H1 (cell line): ENCODE measurements around the gene ZNF518B. TPM values are rescaled to one million over a fixed set of nuclear protein-coding genes. Genes with fewer than 3 reads are reported as not detected.

Source experiments
- CTCF ChIA-PET: fragments of 300-600 bp; sonication (Branson Sonifier 250); formaldehyde crosslinking; loops from one replicate; lab custom pipeline; 2021; ENCODE audit not compliant: partially characterized antibody; lab: Charles Lee
- POLR2A ChIA-PET: fragments of 300-600 bp; sonication (Branson Sonifier 250); formaldehyde crosslinking; loops from one replicate; lab custom pipeline; 2021; ENCODE audit warnings: inconsistent platforms; ENCODE audit not compliant: partially characterized antibody; lab: Charles Lee
- DNase-seq, 2 experiments: peaks; one replicate each; pipeline versions ENCODE4 v3.0.0 to v3.0.0-alpha.2; 2010 to 2022; ENCODE audit warnings: low spot score in 2 of 2, low read depth in 1 of 2, mixed read lengths in 1 of 2
- FAIRE-seq: peaks from 2 replicates; lab custom pipeline; 2011; peaks lifted over from hg19 to GRCh38; lab: Jason Lieb, UNC
- H2AFZ ChIP-seq: 2 replicates; pipeline ENCODE4 v1.8.1; 2012; ENCODE audit warnings: low read length, inconsistent platforms
- H2AK5ac ChIP-seq: 2 replicates; pipeline ENCODE4 v1.6.1; 2013; ENCODE audit warnings: low read depth, low read length
- H2BK120ac ChIP-seq: replicated peaks from 2 replicates; pipeline ENCODE3; 2013; ENCODE audit warnings: low read depth, low read length, inconsistent platforms
- H2BK12ac ChIP-seq: 2 replicates; pipeline ENCODE4 v1.6.1; 2013; ENCODE audit warnings: low read depth, low read length
- H2BK15ac ChIP-seq: 2 replicates; pipeline ENCODE4 v1.6.1; 2013; ENCODE audit warnings: low read length
- H2BK20ac ChIP-seq: 2 replicates; pipeline ENCODE4 v1.6.1; 2013; ENCODE audit warnings: low read length
- H2BK5ac ChIP-seq: 2 replicates; pipeline ENCODE4 v1.6.1; 2013; ENCODE audit warnings: low read depth, low read length
- H3K14ac ChIP-seq: 2 replicates; pipeline ENCODE4 v1.6.1; 2013; ENCODE audit warnings: inconsistent platforms; ENCODE audit not compliant: insufficient read length
- H3K18ac ChIP-seq: 2 replicates; pipeline ENCODE4 v1.6.1; 2013; ENCODE audit warnings: low read length; ENCODE audit errors: extremely low read depth
- H3K23ac ChIP-seq: 2 replicates; pipeline ENCODE4 v1.6.1; 2013; ENCODE audit warnings: inconsistent platforms; ENCODE audit not compliant: insufficient read length
- H3K23me2 ChIP-seq: 2 replicates; pipeline ENCODE4 v1.6.1; 2013; ENCODE audit warnings: low read depth, low read length
- H3K27ac ChIP-seq: 2 replicates; pipeline ENCODE4 v1.6.1; 2011; ENCODE audit warnings: low read depth, low read length, inconsistent platforms
- H3K27me3 ChIP-seq, 4 experiments: replicated peaks in 1 of 4; 1 replicate in 1 of 4; 2 replicates in 3 of 4; pipeline versions ENCODE4 v1.6.1 to v1.8.1; 2011 to 2013; ENCODE audit warnings: low read length in 3 of 4, mild to moderate bottlenecking in 3 of 4, inconsistent platforms in 2 of 4, mixed read lengths in 2 of 4, moderate library complexity in 1 of 4; ENCODE audit not compliant: control insufficient read depth in 3 of 4, insufficient read depth in 3 of 4; ENCODE audit errors: extremely low read depth in 1 of 4
- H3K36me3 ChIP-seq, 4 experiments: 2 replicates each; pipeline versions ENCODE4 v1.6.1 to v1.8.1; 2011 to 2013; ENCODE audit warnings: mild to moderate bottlenecking in 4 of 4, low read length in 3 of 4, moderate library complexity in 2 of 4, control low read depth in 1 of 4, inconsistent platforms in 1 of 4; ENCODE audit not compliant: insufficient read depth in 4 of 4, control insufficient read depth in 2 of 4
- H3K4ac ChIP-seq: replicated peaks from 2 replicates; pipeline ENCODE3; 2013; ENCODE audit warnings: low read length, low read depth, mixed read lengths, inconsistent platforms; ENCODE audit not compliant: insufficient read length
- H3K4me1 ChIP-seq, 4 experiments: replicated peaks in 1 of 4; 1 replicate in 1 of 4; 2 replicates in 3 of 4; pipeline versions ENCODE4 v1.6.1 to v1.8.1; 2011 to 2013; ENCODE audit warnings: low read length in 3 of 4, inconsistent platforms in 2 of 4, mixed read lengths in 1 of 4; ENCODE audit not compliant: insufficient read depth in 4 of 4, control insufficient read depth in 3 of 4
- H3K4me2 ChIP-seq, 2 experiments: 2 replicates each; pipeline versions ENCODE4 v1.6.1 to v1.8.1; 2011 to 2013; ENCODE audit warnings: low read depth in 2 of 2, low read length in 2 of 2, control low read depth in 1 of 2, inconsistent platforms in 1 of 2, mild to moderate bottlenecking in 1 of 2; ENCODE audit not compliant: insufficient read depth in 1 of 2
- H3K4me3 ChIP-seq, 4 experiments: fragments of 200-600, 300-600 bp in 1 of 4; sonication (generic), shearing (Covaris generic), sonication (Bioruptor Twin) in 1 of 4; 2 replicates each; pipeline versions ENCODE4 v1.5.1 to v1.8.1; 2011 to 2016; ENCODE audit warnings: low read length in 4 of 4, low read depth in 3 of 4, control low read depth in 2 of 4, inconsistent platforms in 2 of 4, mild to moderate bottlenecking in 2 of 4, mixed read lengths in 1 of 4, moderate library complexity in 1 of 4; ENCODE audit not compliant: insufficient read depth in 2 of 4; ENCODE audit errors: extremely low read depth in 1 of 4
- H3K56ac ChIP-seq: replicated peaks from 2 replicates; pipeline ENCODE3; 2013; ENCODE audit warnings: low read depth, mild to moderate bottlenecking, mixed read lengths, low read length, inconsistent platforms; ENCODE audit not compliant: insufficient read length
- H3K79me1 ChIP-seq: 2 replicates; pipeline ENCODE4 v1.6.1; 2013; ENCODE audit warnings: low read depth, low read length, control low read depth
- H3K79me2 ChIP-seq, 2 experiments: 2 replicates each; pipeline versions ENCODE4 v1.6.1 to v1.8.1; 2012 to 2013; ENCODE audit warnings: low read length in 2 of 2, mild to moderate bottlenecking in 2 of 2, inconsistent platforms in 1 of 2; ENCODE audit not compliant: insufficient read depth in 2 of 2, control insufficient read depth in 1 of 2
- H3K9ac ChIP-seq, 4 experiments: replicated peaks in 1 of 4; 1 replicate in 1 of 4; 2 replicates in 3 of 4; pipeline versions ENCODE4 v1.6.1 to v1.8.1; 2011 to 2013; ENCODE audit warnings: low read depth in 3 of 4, low read length in 3 of 4, control low read depth in 2 of 4, mild to moderate bottlenecking in 2 of 4, moderate library complexity in 2 of 4, inconsistent platforms in 1 of 4; ENCODE audit errors: extremely low read depth in 1 of 4
- H3K9me3 ChIP-seq, 2 experiments: 2 replicates each; pipeline versions ENCODE4 v1.6.1 to v1.8.1; 2012 to 2013; ENCODE audit warnings: mild to moderate bottlenecking in 2 of 2, moderate library complexity in 2 of 2, control low read depth in 1 of 2, inconsistent platforms in 1 of 2, low read depth in 1 of 2, low read length in 1 of 2, mixed read lengths in 1 of 2; ENCODE audit not compliant: insufficient read depth in 2 of 2
- H4K20me1 ChIP-seq, 2 experiments: replicated peaks in 1 of 2; 2 replicates each; pipeline versions ENCODE3 to v1.8.1; 2011 to 2013; ENCODE audit warnings: inconsistent platforms in 2 of 2, low read length in 2 of 2, mild to moderate bottlenecking in 1 of 2; ENCODE audit not compliant: insufficient read depth in 2 of 2, control insufficient read depth in 1 of 2
- H4K5ac ChIP-seq: 2 replicates; pipeline ENCODE4 v1.6.1; 2013; ENCODE audit warnings: low read length, low read depth, mixed read lengths, inconsistent platforms; ENCODE audit not compliant: insufficient read length
- H4K8ac ChIP-seq: 2 replicates; pipeline ENCODE4 v1.8.0; 2013; ENCODE audit warnings: mild to moderate bottlenecking, moderate library complexity, low read length, inconsistent platforms; ENCODE audit not compliant: insufficient read depth; ENCODE audit errors: extremely low read depth
- H4K91ac ChIP-seq: replicated peaks from 2 replicates; pipeline ENCODE3; 2013; ENCODE audit warnings: low read length, mixed read lengths, inconsistent platforms; ENCODE audit not compliant: insufficient read length
- HDAC2 ChIP-seq, 2 experiments: fragments of 300-600 bp in 1 of 2; sonication (generic) in 1 of 2; IDR thresholded peaks; 2 replicates each; pipeline ENCODE4 v1.6.1; 2011 to 2012; ENCODE audit warnings: low read depth in 2 of 2, low read length in 2 of 2, mild to moderate bottlenecking in 2 of 2, moderate library complexity in 2 of 2, borderline replicate concordance in 1 of 2, inconsistent platforms in 1 of 2
- RAD21 ChIP-seq, 2 experiments: IDR thresholded peaks in 1 of 2; conservative IDR thresholded peaks in 1 of 2; 2 replicates each; pipeline ENCODE4 v1.6.1; 2011; ENCODE audit warnings: low read depth in 2 of 2, low read length in 2 of 2, improper control_type of control experiment in 1 of 2, inconsistent platforms in 1 of 2, mild to moderate bottlenecking in 1 of 2, moderate library complexity in 1 of 2
- WGBS, 2 experiments: shearing (Covaris generic) in 1 of 2; methylation state at CpG; one replicate each; pipeline versions ENCODE4 v1.1.6 to v1.1.7; 2013 to 2015; ENCODE audit warnings: low lambda C conversion rate in 2 of 2, mixed read lengths in 2 of 2, inconsistent platforms in 1 of 2, low coverage in 1 of 2, missing lambda C conversion rate in 1 of 2; ENCODE audit not compliant: insufficient replicate concordance in 2 of 2, insufficient coverage in 1 of 2, insufficient read length in 1 of 2; ENCODE audit errors: extremely low coverage in 1 of 2, missing lambda C conversion rate in 1 of 2; 5-methylcytosine and 5-hydroxymethylcytosine counted together
- polyA plus RNA-seq, 7 experiments: library from polyadenylated mRNA; depleted of rRNA in 3 of 7; stranded (reverse) in 5 of 7; unstranded in 2 of 7; fragments of >200 nt in 5 of 7; fragments of 200-250 nt in 2 of 7; gene quantifications; 1 replicate in 5 of 7; 2 replicates in 1 of 7; 4 replicates in 1 of 7; pipeline versions ENCODE4 v1.2.1 to v1.2.3, GENCODE V29; 2011 to 2013; ENCODE audit warnings: missing spikeins in 2 of 7, mixed read lengths in 2 of 7
- total RNA-seq: library from RNA; stranded (reverse); fragmentation: NEBNext Ultra II Directional; extraction: Animal tissue kit (Norgen Biotek cat#: 25700); gene quantifications from 2 replicates; pipeline ENCODE4 v1.2.1, GENCODE V29; 2021

Gene ZNF518B
- total and polyA plus RNA-seq, 2 of the 8 experiments (the other 6 are each of a cell fraction or from before 2014, with no cell fraction given), result 2.9 to 9.0 TPM

DNA sequence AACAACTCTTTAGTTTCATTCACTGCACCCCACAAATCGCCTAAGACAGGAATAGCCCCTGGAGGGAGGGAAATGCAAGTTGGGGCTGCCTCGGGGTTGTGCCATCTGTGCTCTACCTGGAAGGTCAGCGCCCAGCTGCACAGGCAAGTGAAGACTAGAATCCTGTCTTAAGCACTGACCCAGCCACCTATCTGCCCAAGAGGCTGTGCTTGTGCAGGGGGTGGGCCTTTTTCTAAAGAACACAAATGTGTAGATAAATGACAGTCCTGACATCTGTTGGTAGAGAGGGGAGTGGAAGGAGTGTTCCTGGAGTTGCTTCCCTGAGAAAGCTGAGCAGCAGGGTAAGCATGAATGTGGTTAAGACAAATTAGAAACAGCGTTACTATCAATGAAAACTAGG is 15.7 kb downstream of the ZNF518B start:
- CTCF ChIA-PET, result interaction anchor here (0.9 to 2.0 kb wide), 3 partner anchors 82 to 97 kb away, joined by 4 to 5 read pairs (median 5); no protein-coding TSS in a partner anchor
- Histone ChIP-seq H3K4ac (no peak overlapping the region), H3K18ac (no peak overlapping the region), H4K20me1 (no peaks in the 10 kb centered on the region), H3K4me1 (peaks cover 0 to 6% (median 4%) of the 10 kb centered on the region in 4 experiments; a peak in 3 of 7 replicates), H3K36me3 (peaks cover 0 to 18% (median 4%) of the 10 kb centered on the region in 4 experiments; a peak in 6 of 8 replicates), H2BK12ac (no peak overlapping the region), H3K27ac (no peak overlapping the region), H3K9ac (no peak overlapping the region), H3K4me2 (no peak overlapping the region), H3K14ac (no peak overlapping the region), H3K79me2 (no peaks in the 10 kb centered on the region), H2BK5ac (no peak overlapping the region)
- 69% methylated on average over 4 of the region's 4 CpGs; no CpG with 5 or more reads in 1 of the 2 experiments for WGBS, 2 experiments
- peak in 1 of 2 experiments; percentile 17; a peak in 1 of 4 replicates for TF ChIP-seq RAD21 (IDR thresholded peaks at IDR 0.05 in 1 of 2, conservative IDR thresholded peaks at IDR 0.05 in 1 of 2; ENCODE audit: low read depth in 2 of 2, low read length in 2 of 2)
- TF ChIP-seq HDAC2 (IDR thresholded peaks at IDR 0.05; ENCODE audit: borderline replicate concordance in 1 of 2, low read depth in 2 of 2, low read length in 2 of 2), result no peak
- TF ChIP-seq, all 59 proteins: peak for 1
- H3K56ac ChIP-seq, result no peak overlapping the region
- peak; percentile 63 for FAIRE-seq
- no peak overlapping the region for H2BK120ac ChIP-seq
- DNase-seq, result no peak
- H3K9me3 ChIP-seq, result 0 out of 4 replicates have a peak, but pooled peaks cover 0 to 4% of the 10 kb centered on the region in 2 experiments
- H3K79me1 ChIP-seq, result no peaks in the 10 kb centered on the region
- no peak overlapping the region for H3K4me3 ChIP-seq
- H2AK5ac ChIP-seq, result no peak overlapping the region
- H2BK20ac ChIP-seq, result no peak overlapping the region
- POLR2A ChIA-PET, result no interaction called here
- no peak overlapping the region for H4K91ac ChIP-seq
- H2AFZ ChIP-seq, result no peak overlapping the region
- H3K23me2 ChIP-seq, result no peaks in the 10 kb centered on the region
- H3K23ac ChIP-seq, result no peak overlapping the region
- H3K27me3 ChIP-seq, result no peaks in the 10 kb centered on the region; a peak in 2 of 7 replicates
- H4K8ac ChIP-seq, result no peak overlapping the region
- H4K5ac ChIP-seq, result no peak overlapping the region
- H2BK15ac ChIP-seq, result no peak overlapping the region
